GM18498 (cell line): Measurements from ENCODE around the gene PML.
"Not testable (repeated sequence)": the region's sequence is repeated elsewhere in the genome, so short reads cannot be mapped to it uniquely, and the experiment has no call there.

ENCODE experiments used
- ATAC-seq: cut with Tn5 transposase; IDR thresholded peaks from one replicate; pipeline ENCODE4 v1.9.1; 2021; ENCODE audit warnings: mild to moderate bottlenecking, moderate library complexity; ENCODE audit not compliant: unreplicated experiment

PML gene

GRCh38 chr15:74053941-74054529 is 59.5 kb downstream of the PML start:
- ATAC-seq, result no peak

GRCh38 chr15:74055804-74056203 is 61.3 kb downstream of the PML start:
- ATAC-seq, result no peak

GRCh38 chr15:74056330-74056729 is 61.8 kb downstream of the PML start:
- not testable (repeated sequence) for ATAC-seq

GRCh38 chr15:74059050-74059833 is 64.7 kb downstream of the PML start:
- ATAC-seq, result not testable (repeated sequence)

GRCh38 chr15:74060251-74060650 is 65.7 kb downstream of the PML start:
- ATAC-seq, result no peak

- no peak for ATAC-seq
These were observed 67.7 kb downstream of the PML start for GRCh38 chr15:74062236-74062635.

GRCh38 chr15:74062671-74063070 is 68.2 kb downstream of the PML start:
- ATAC-seq, result no peak

GRCh38 chr15:74063425-74064146 is 69.1 kb downstream of the PML start:
- ATAC-seq, result not testable (repeated sequence)

GRCh38 chr15:74064183-74064582 is 69.7 kb downstream of the PML start:
- not testable (repeated sequence) for ATAC-seq

GRCh38 chr15:74064822-74065221 is 70.3 kb downstream of the PML start:
- ATAC-seq, result not testable (repeated sequence)

- peak; percentile 76 for ATAC-seq
These were observed 71.3 kb downstream of the PML start for GRCh38 chr15:74065684-74066411.

- not testable (repeated sequence) for ATAC-seq
These were observed 77.1 kb downstream of the PML start for GRCh38 chr15:74071645-74072044.

GRCh38 chr15:74072132-74072531 is 77.6 kb downstream of the PML start:
- not testable (repeated sequence) for ATAC-seq

- ATAC-seq, result not testable (repeated sequence)
These were observed 78.3 kb downstream of the PML start for GRCh38 chr15:74072614-74073337.

- not testable (repeated sequence) for ATAC-seq
These were observed 81.3 kb downstream of the PML start for GRCh38 chr15:74075781-74076180.

GRCh38 chr15:74082450-74082849 is 87.9 kb downstream of the PML start, which contains the start of gene GOLGA6A:
GOLGA6A (minus strand) TSS chr15:74082550; CDS start chr15:74082509, 41 bp downstream.
- ATAC-seq, result not testable (repeated sequence)

- ATAC-seq, result not testable (repeated sequence)
These were observed 100.1 kb downstream of the PML start for GRCh38 chr15:74094567-74094966.

GRCh38 chr15:74095610-74096009 is 101.1 kb downstream of the PML start:
- ATAC-seq, result not testable (repeated sequence)

GRCh38 chr15:74096753-74097474 is 102.4 kb downstream of the PML start:
- not testable (repeated sequence) for ATAC-seq
